OCI-LY3 (cell line): ENCODE measurements around the gene PPP3CA.

Source experiments
- H2AFZ ChIP-seq: fragments of 200-600, 300-600 bp; shearing (Covaris generic); 2 replicates; pipeline ENCODE4 v1.6.0; 2014; ENCODE audit warnings: antibody characterized with exemption, low read depth, low read length
- H3K27ac ChIP-seq: fragments of 200-600, 300-600 bp; sonication (generic); 2 replicates; pipeline ENCODE4 v1.5.1; 2014; ENCODE audit warnings: mild to moderate bottlenecking, low read length, moderate library complexity, mixed read lengths
- H3K27me3 ChIP-seq: fragments of 200-600, 300-600 bp; sonication (generic); 2 replicates; pipeline ENCODE4 v1.6.1; 2014; ENCODE audit warnings: low read depth, low read length, mixed read lengths
- H3K36me3 ChIP-seq: fragments of 200-600, 300-600 bp; sonication (generic); replicated peaks from 2 replicates; pipeline ENCODE3; 2014; ENCODE audit warnings: low read depth, low read length, mixed read lengths
- H3K4me1 ChIP-seq: fragments of 300-600, 200-600 bp; sonication (generic); 2 replicates; pipeline ENCODE4 v1.6.1; 2014; ENCODE audit warnings: low read length, mixed read lengths
- H3K4me2 ChIP-seq: fragments of 200-600, 300-600 bp; sonication (generic); 2 replicates; pipeline ENCODE4 v1.6.1; 2014; ENCODE audit warnings: low read length, mixed read lengths
- H3K4me3 ChIP-seq: fragments of 300-600, 200-600 bp; sonication (generic); 2 replicates; pipeline ENCODE4 v1.5.1; 2014; ENCODE audit warnings: antibody characterized with exemption, mild to moderate bottlenecking, low read length, moderate library complexity
- H3K79me2 ChIP-seq: fragments of 300-600, 200-600 bp; shearing (Covaris generic); 2 replicates; pipeline ENCODE4 v1.6.1; 2014; ENCODE audit warnings: mild to moderate bottlenecking, low read length, mixed read lengths
- H3K9ac ChIP-seq: fragments of 300-600, 200-600 bp; shearing (Covaris generic); 2 replicates; pipeline ENCODE4 v1.6.0; 2014; ENCODE audit warnings: mild to moderate bottlenecking, low read length, moderate library complexity
- H3K9me3 ChIP-seq: fragments of 200-600, 300-600 bp; shearing (Covaris generic); 2 replicates; pipeline ENCODE4 v1.6.1; 2014; ENCODE audit warnings: low read length, mixed read lengths; ENCODE audit not compliant: insufficient read depth
- H4K20me1 ChIP-seq: fragments of 200-600, 300-600 bp; sonication (generic); 2 replicates; pipeline ENCODE4 v1.6.1; 2016; ENCODE audit warnings: low read length, mixed read lengths; ENCODE audit not compliant: insufficient read depth
- EZH2phosphoT487 ChIP-seq: fragments of 200-600 bp; shearing (Covaris generic); IDR thresholded peaks from 2 replicates; pipeline ENCODE4 v1.6.1; 2018; ENCODE audit warnings: antibody characterized with exemption, mixed run types, low read depth
- TF ChIP-seq, protein P1 (sequence below): fragments of 200-600, 300-600 bp; sonication (generic); IDR thresholded peaks from 2 replicates; pipeline ENCODE4 v1.5.1; 2014; ENCODE audit warnings: antibody characterized with exemption, low read length, low read depth

PPP3CA gene

GRCh38 chr4:101032541-101032940 is 314.8 kb downstream of the PPP3CA start:
- H3K9ac ChIP-seq = no peak overlapping the region
- H3K4me2 ChIP-seq = no peak overlapping the region
- H3K4me1 ChIP-seq = peaks cover 12% of the 10 kb centered on the region
- no peak overlapping the region for H3K4me3 ChIP-seq
- no peaks in the 10 kb centered on the region for H3K79me2 ChIP-seq
- no peak overlapping the region for H2AFZ ChIP-seq
- TF ChIP-seq EZH2phosphoT487 = no peak
- TF ChIP-seq, protein P1, sequence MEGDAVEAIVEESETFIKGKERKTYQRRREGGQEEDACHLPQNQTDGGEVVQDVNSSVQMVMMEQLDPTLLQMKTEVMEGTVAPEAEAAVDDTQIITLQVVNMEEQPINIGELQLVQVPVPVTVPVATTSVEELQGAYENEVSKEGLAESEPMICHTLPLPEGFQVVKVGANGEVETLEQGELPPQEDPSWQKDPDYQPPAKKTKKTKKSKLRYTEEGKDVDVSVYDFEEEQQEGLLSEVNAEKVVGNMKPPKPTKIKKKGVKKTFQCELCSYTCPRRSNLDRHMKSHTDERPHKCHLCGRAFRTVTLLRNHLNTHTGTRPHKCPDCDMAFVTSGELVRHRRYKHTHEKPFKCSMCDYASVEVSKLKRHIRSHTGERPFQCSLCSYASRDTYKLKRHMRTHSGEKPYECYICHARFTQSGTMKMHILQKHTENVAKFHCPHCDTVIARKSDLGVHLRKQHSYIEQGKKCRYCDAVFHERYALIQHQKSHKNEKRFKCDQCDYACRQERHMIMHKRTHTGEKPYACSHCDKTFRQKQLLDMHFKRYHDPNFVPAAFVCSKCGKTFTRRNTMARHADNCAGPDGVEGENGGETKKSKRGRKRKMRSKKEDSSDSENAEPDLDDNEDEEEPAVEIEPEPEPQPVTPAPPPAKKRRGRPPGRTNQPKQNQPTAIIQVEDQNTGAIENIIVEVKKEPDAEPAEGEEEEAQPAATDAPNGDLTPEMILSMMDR = no peak
- no peak overlapping the region for H3K27ac ChIP-seq
- no peaks in the 10 kb centered on the region for H3K9me3 ChIP-seq
- H3K27me3 ChIP-seq = no peaks in the 10 kb centered on the region
- H3K36me3 ChIP-seq = peaks cover 4% of the 10 kb centered on the region
- H4K20me1 ChIP-seq = no peaks in the 10 kb centered on the region

GRCh38 chr4:101031971-101032370 is 315.4 kb downstream of the PPP3CA start:
- Histone ChIP-seq H4K20me1 (no peaks in the 10 kb centered on the region), H2AFZ (no peak overlapping the region), H3K9ac (no peak overlapping the region), H3K4me2 (no peak overlapping the region), H3K27ac (no peak overlapping the region), H3K4me3 (no peak overlapping the region), H3K36me3 (peaks cover 4% of the 10 kb centered on the region), H3K79me2 (no peaks in the 10 kb centered on the region), H3K4me1 (peaks cover 12% of the 10 kb centered on the region), H3K27me3 (no peaks in the 10 kb centered on the region), H3K9me3 (no peaks in the 10 kb centered on the region)
- TF ChIP-seq, protein P1 = no peak
- TF ChIP-seq EZH2phosphoT487 = no peak

- Histone ChIP-seq H3K9ac (no peak overlapping the region), H3K9me3 (no peaks in the 10 kb centered on the region), H3K79me2 (no peaks in the 10 kb centered on the region), H3K27ac (no peak overlapping the region), H2AFZ (no peak overlapping the region), H3K36me3 (peaks cover 4% of the 10 kb centered on the region), H3K4me3 (no peak overlapping the region), H3K27me3 (no peaks in the 10 kb centered on the region), H4K20me1 (no peaks in the 10 kb centered on the region), H3K4me1 (peaks cover 12% of the 10 kb centered on the region), H3K4me2 (no peak overlapping the region)
- TF ChIP-seq EZH2phosphoT487 = no peak
- TF ChIP-seq, protein P1 = no peak
Measured at GRCh38 chr4:101028886-101029285, 318.4 kb downstream of the PPP3CA start.

GRCh38 chr4:101027721-101028120 is 319.6 kb downstream of the PPP3CA start:
- H3K79me2 ChIP-seq = no peaks in the 10 kb centered on the region
- H3K9me3 ChIP-seq = no peaks in the 10 kb centered on the region
- H3K4me3 ChIP-seq = no peak overlapping the region
- no peak overlapping the region for H3K4me2 ChIP-seq
- peaks cover 12% of the 10 kb centered on the region for H3K4me1 ChIP-seq
- H3K9ac ChIP-seq = no peak overlapping the region
- no peaks in the 10 kb centered on the region for H4K20me1 ChIP-seq
- no peaks in the 10 kb centered on the region for H3K27me3 ChIP-seq
- peaks cover 4% of the 10 kb centered on the region for H3K36me3 ChIP-seq
- no peak overlapping the region for H2AFZ ChIP-seq
- H3K27ac ChIP-seq = no peak overlapping the region
- no peak for TF ChIP-seq EZH2phosphoT487
- TF ChIP-seq, protein P1 = no peak
